AG04450 (cell line): ENCODE data around the gene KRTAP5-6. TPM values are rescaled to one million over a fixed set of nuclear protein-coding genes. Genes with fewer than 3 reads are reported as not detected.

Source experiments
- CTCF ChIA-PET: fragments of 300-600, 350-600 bp; formaldehyde crosslinking; extraction: SDS; loops from one replicate; lab custom pipeline; 2022; ENCODE audit warnings: antibody characterized with exemption, inconsistent platforms; lab: Charles Lee
- POLR2A ChIA-PET: fragments of 350-600 bp; formaldehyde crosslinking; extraction: SDS; loops from one replicate; lab custom pipeline; 2021; ENCODE audit warnings: antibody characterized with exemption, inconsistent platforms; lab: Yijun Ruan, JAX
- DNase-seq: peaks from one replicate; pipeline ENCODE4 v3.0.0-alpha.2; 2011; ENCODE audit warnings: low read depth, low spot score
- H3K27ac ChIP-seq: one replicate; pipeline ENCODE4 v1.5.1; 2012; ENCODE audit warnings: low read depth, low read length, control low read depth
- H3K27me3 ChIP-seq: one replicate; pipeline ENCODE4 v1.6.0; 2012; ENCODE audit warnings: low read length; ENCODE audit not compliant: control insufficient read depth, insufficient read depth
- H3K4me3 ChIP-seq: 2 replicates; pipeline ENCODE4 v1.5.1; 2011; ENCODE audit warnings: mild to moderate bottlenecking, low read depth, low read length, control low read depth
- H3K9me3 ChIP-seq: 2 replicates; pipeline ENCODE4 v1.5.1; 2012; ENCODE audit warnings: low read length; ENCODE audit not compliant: control insufficient read depth, insufficient read depth
- polyA plus RNA-seq: library from polyadenylated mRNA; depleted of rRNA; stranded (reverse); fragments of >200 nt; gene quantifications from 2 replicates; pipeline ENCODE4 v1.2.3, GENCODE V29; 2011
- TF ChIP-seq, protein P1 (sequence below): IDR thresholded peaks from 2 replicates; pipeline ENCODE4 v1.5.1; 2011; ENCODE audit warnings: low read depth, low read length, control low read depth, inconsistent platforms

The KRTAP5-6 gene
- polyA plus RNA-seq, 1 experiment: not detected

DNA sequence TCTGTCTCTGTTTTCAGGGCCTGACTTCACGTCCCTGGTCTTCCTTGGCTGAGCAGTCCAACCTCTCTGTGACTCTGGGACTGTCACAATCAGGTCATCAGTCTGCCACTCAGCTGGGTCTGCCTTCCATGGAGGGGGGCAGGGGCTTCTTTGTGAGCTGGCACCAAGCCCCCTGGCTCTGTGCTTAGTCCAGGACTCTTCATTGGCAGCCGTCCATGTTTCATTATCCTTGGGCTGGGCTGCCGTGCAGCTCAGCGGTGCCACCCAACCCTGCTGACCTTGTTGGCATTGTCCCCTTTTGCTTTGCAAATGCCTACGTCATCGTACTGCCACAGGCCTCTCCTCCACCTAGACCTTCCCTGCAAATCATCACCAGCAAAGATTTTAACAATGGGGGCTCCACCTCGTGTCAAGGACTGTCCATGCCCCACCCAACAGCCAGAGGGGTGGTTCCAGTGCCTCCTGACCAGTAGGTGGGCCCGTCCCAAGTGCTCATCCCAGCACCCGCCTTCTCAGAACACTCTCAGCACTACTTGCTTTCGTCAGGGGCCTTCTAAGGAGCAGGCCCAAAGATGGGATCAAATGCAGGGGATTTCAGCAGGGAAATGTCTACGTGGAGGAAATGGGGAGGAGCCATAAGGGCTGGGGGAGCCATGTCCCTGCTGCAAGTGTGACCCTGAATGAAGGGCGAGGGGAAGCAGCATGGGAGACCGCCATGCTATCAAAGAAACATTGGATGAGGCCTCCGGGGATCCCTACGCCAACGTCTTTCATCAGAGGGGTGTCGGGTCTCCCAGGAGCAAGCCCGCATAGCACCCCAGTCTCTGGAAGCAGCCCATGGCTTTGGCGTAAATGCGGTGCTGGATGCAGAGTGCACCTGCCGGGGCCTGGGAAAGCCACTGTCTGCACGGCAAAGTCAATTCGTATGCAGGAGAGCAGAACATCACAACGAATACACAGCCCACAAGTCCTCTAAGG, 18.2 kb downstream of the KRTAP5-6 start:
- ChIA-PET CTCF (no interaction called here), POLR2A (no interaction called here)
- TF ChIP-seq, protein P1, sequence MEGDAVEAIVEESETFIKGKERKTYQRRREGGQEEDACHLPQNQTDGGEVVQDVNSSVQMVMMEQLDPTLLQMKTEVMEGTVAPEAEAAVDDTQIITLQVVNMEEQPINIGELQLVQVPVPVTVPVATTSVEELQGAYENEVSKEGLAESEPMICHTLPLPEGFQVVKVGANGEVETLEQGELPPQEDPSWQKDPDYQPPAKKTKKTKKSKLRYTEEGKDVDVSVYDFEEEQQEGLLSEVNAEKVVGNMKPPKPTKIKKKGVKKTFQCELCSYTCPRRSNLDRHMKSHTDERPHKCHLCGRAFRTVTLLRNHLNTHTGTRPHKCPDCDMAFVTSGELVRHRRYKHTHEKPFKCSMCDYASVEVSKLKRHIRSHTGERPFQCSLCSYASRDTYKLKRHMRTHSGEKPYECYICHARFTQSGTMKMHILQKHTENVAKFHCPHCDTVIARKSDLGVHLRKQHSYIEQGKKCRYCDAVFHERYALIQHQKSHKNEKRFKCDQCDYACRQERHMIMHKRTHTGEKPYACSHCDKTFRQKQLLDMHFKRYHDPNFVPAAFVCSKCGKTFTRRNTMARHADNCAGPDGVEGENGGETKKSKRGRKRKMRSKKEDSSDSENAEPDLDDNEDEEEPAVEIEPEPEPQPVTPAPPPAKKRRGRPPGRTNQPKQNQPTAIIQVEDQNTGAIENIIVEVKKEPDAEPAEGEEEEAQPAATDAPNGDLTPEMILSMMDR: no peak
- Histone ChIP-seq H3K9me3 (no peaks in the 10 kb centered on the region; the same call in 1 of the 2 replicates), H3K27me3 (peaks cover 19% of the 10 kb centered on the region), H3K4me3 (no peak overlapping the region), H3K27ac (no peak overlapping the region)
- no peak for DNase-seq

DNA sequence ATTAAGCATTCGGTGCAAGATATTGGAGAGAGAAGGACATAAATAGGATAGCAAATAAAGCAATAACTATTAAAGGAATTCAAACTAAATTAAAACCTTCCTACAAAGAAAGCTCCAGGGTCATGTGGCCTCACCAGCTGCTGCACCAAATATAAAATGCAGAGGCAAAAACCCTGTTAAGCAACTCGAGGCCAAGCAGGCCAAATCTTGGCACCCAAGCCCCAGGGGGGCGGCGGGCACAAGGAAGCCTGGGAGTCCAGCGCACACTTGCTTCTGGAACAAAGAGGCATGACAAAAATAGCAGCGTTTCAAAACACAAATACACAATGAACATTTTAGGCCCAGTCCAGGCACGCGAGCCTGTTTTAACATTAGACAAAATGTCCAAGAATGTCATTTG, 20.8 kb downstream of the KRTAP5-6 start:
- Histone ChIP-seq H3K27ac (no peak overlapping the region), H3K9me3 (no peaks in the 10 kb centered on the region; the same call in 1 of the 2 replicates), H3K4me3 (no peak overlapping the region), H3K27me3 (peaks cover 8% of the 10 kb centered on the region)
- POLR2A ChIA-PET: no interaction called here
- TF ChIP-seq, protein P1: no peak
- no peak for DNase-seq
- CTCF ChIA-PET: interaction anchor here (0.6 to 3.1 kb wide), 4 partner anchors 18 to 433 kb away, joined by 3 to 11 read pairs (median 4); no protein-coding TSS in a partner anchor

DNA sequence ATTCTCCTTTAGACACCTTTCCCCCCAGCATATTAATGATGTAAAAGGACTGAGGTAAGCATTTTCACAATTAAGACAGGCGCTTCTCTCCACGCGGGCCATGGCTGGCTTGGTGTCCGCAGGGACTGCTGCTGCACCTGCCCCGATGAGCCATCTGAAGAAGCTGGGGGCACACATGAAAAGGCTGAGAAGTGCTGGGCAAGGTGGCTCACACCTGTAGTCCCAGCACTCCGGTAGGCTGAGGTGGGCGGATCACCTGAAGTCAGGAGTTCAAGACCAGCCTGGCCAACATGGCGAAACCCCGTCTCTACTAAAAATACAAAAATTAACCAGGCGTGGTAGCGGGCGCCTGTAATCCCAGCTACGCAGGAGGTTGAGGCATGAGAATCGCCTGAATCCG, 21.3 kb downstream of the KRTAP5-6 start:
- Histone ChIP-seq H3K27me3 (peaks cover 8% of the 10 kb centered on the region), H3K27ac (no peak overlapping the region), H3K9me3 (no peaks in the 10 kb centered on the region; the same call in 1 of the 2 replicates), H3K4me3 (no peak overlapping the region)
- DNase-seq: no peak
- TF ChIP-seq, protein P1: no peak
- ChIA-PET POLR2A (no interaction called here), CTCF (interaction anchor here (0.6 to 3.1 kb wide), 5 partner anchors 17 to 433 kb away, joined by 3 to 11 read pairs (median 4); no protein-coding TSS in a partner anchor)

DNA sequence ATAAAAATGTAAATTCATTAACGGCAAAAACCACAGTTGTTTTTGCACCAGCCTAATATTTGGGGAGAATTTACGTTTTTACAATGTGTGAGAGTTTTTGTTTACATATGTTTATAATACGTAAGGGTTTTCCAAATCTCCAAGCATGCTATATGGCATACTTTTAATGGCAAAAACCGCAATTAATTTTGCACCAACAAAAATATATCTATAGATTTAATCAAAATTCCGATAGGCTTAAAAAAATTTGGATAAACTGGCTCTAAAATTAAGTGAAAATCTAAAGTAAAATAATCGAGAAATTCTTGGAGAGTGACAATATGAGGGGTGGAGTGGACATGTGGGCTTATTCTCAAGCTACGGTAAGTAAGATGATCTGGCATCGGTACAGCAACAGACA, 22.8 kb downstream of the KRTAP5-6 start:
- Histone ChIP-seq H3K4me3 (no peak overlapping the region), H3K9me3 (no peaks in the 10 kb centered on the region; the same call in 1 of the 2 replicates), H3K27me3 (peaks cover 8% of the 10 kb centered on the region), H3K27ac (no peak overlapping the region)
- no peak for DNase-seq
- TF ChIP-seq, protein P1: no peak
- ChIA-PET CTCF (interaction anchor here (3.1 kb wide), 1 partner anchor 26 kb away, joined by 11 read pairs; no protein-coding TSS in a partner anchor), POLR2A (no interaction called here)

DNA sequence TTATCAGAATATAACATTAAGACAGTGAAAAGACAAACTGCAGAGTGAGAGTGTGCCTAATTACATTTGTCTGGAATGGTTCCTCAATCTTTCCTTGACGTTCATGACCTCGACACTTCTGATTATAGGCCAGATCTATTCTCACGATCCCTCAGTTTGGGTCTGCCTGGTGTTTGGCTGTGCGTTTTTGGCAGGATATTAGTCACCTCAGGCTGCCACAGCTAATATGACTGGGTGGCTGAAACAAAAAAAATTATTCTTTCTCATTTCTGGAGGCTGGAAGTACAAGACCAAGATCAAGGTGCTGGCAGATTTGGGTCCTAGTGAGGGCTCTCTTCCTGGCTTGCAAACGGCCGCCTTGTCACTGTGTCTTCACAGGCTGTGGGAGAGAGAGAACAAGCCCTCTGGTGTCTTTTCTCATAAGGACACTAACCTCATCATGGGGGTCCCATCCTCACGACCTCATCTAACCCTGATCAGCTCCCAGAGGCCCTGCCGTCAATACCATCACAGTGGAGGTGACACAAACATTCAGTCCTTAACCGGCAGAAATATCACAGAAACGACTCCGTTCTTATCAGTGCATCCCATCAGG, 30.2 kb downstream of the KRTAP5-6 start:
- Histone ChIP-seq H3K9me3 (no peaks in the 10 kb centered on the region), H3K27me3 (peaks cover 20% of the 10 kb centered on the region), H3K4me3 (no peak overlapping the region), H3K27ac (no peak overlapping the region)
- POLR2A ChIA-PET: no interaction called here
- TF ChIP-seq, protein P1: no peak
- CTCF ChIA-PET: no interaction called here
- DNase-seq: no peak
